Kidney (tissue), 14 donors: ENCODE results near the gene NOP9. TPM values are rescaled to one million over a fixed set of nuclear protein-coding genes. Genes with fewer than 3 reads are reported as not detected.

Experiments used
- DNase-seq, 5 donors: peaks; one replicate each; pipeline ENCODE4 v3.0.0-alpha.2; 2013 to 2020
- FAIRE-seq: peaks from 2 replicates; lab custom pipeline; 2012; peaks lifted over from hg19 to GRCh38; lab: Jason Lieb, UNC
- H3K27ac ChIP-seq, 2 donors: one replicate each; pipeline ENCODE4 v1.7.0; 2013; ENCODE audit warnings: low read depth in 2 of 2, low read length in 2 of 2, inconsistent platforms in 1 of 2
- H3K27me3 ChIP-seq: one replicate; pipeline ENCODE4 v1.7.1; 2013; ENCODE audit warnings: low read length, inconsistent platforms; ENCODE audit not compliant: control insufficient read depth, insufficient read depth
- H3K36me3 ChIP-seq, 3 donors: one replicate each; pipeline versions ENCODE4 v1.7.0 to v1.7.1; 2013; ENCODE audit warnings: low read length in 3 of 3, control low read depth in 1 of 3, inconsistent platforms in 1 of 3; ENCODE audit not compliant: insufficient read depth in 3 of 3, control insufficient read depth in 2 of 3
- H3K4me1 ChIP-seq, 3 donors: one replicate each; pipeline versions ENCODE4 v1.7.0 to v1.7.1; 2013; ENCODE audit warnings: low read length in 3 of 3, inconsistent platforms in 1 of 3, low read depth in 1 of 3; ENCODE audit not compliant: control insufficient read depth in 2 of 3, insufficient read depth in 2 of 3
- H3K4me3 ChIP-seq, 3 donors: one replicate each; pipeline versions ENCODE4 v1.7.0 to v1.8.1; 2013; ENCODE audit warnings: low read length in 3 of 3, control low read depth in 1 of 3, inconsistent platforms in 1 of 3
- H3K9ac ChIP-seq, 3 donors: one replicate each; pipeline versions ENCODE4 v1.7.0 to v1.7.1; 2013; ENCODE audit warnings: low read length in 3 of 3, control low read depth in 1 of 3, inconsistent platforms in 1 of 3
- H3K9me3 ChIP-seq, 3 donors: one replicate each; pipeline versions ENCODE4 v1.7.0 to v1.7.1; 2013; ENCODE audit warnings: low read length in 3 of 3, control low read depth in 1 of 3, inconsistent platforms in 1 of 3; ENCODE audit not compliant: control insufficient read depth in 2 of 3, insufficient read depth in 1 of 3
- intact Hi-C: fragments of 100-400 bp; cut with DNase I; formaldehyde crosslinking; loops from one replicate; pipeline ENCODE4 v1.11.1; 2022
- polyA plus RNA-seq: library from polyadenylated mRNA; stranded (reverse); fragments of 350-450 nt; fragmentation: Illumina TruSeq; extraction: RNeasy Lipid Tissue Mini Kit (QIAGEN cat#74804); gene quantifications from one replicate; pipeline ENCODE4 v1.2.3, GENCODE V29; 2014; ENCODE audit warnings: low read depth, low replicate concordance; ENCODE audit not compliant: insufficient read depth
- total RNA-seq: library from RNA; stranded (reverse); fragmentation: NEBNext Ultra II Directional; extraction: Animal tissue kit (Norgen Biotek cat#: 25700); gene quantifications from one replicate; pipeline ENCODE4 v1.2.1, GENCODE V29; 2021
- TF ChIP-seq, protein P1 (sequence below): IDR thresholded peaks from 3 replicates; pipeline ENCODE4 v1.5.1; 2012; ENCODE audit warnings: mild to moderate bottlenecking, moderate library complexity, borderline replicate concordance; ENCODE audit not compliant: insufficient read depth; ENCODE audit errors: extremely low read depth
- donor health status: control.
- donor health status: control.
- donor health status: control.
- donor health status: control.
- donor health status: control.
- donor health status: DM: yes; HTN: yes; CAD: no.
- donor health status: Normal renal cell carcinoma (clear cell type).

NOP9 gene
- total and polyA plus RNA-seq, 2 donors from 2014 or later = 8.6 to 25.7 TPM

DNA sequence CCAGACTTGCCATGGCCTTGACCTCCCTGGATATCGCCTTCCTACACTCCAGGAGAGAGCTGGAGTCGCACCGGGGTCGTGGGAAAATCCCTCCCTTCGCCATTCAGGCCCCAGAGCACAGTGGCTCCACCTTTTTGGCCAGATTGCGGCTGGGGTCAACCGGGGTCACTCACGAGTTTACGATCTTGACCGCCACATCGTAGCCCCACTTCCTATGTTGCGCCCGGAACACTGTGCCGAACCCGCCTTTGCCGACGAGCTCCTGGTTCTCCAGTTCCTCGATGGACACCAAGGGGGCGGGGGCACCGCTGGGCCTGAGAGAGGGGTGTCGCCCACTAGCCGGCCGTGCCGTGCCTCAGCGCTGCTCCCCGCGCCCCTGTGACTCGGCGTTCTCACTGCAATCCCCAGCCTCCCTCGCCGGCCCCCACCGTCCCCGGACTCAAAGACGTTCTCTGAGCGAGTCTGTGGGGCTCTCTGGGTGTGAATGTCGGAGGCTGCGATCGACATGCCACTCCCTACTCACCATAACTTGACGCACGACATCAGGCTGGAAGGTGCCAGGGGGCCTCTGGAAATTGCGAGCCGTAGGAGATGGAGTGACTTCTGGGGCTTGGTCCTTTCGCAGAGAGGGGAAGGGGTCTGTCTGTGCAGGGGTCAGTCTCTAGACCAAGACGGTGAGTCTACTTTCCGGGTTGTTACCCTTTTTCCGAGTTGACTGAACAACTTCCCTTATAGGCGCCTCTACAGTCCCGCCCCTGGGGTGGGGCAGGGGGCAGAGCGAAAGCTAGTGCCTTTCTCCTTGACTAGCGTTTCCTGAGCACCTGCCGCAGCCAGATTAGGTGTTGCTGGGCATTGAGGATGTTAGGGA is 39.9 kb downstream of the NOP9 start, which contains the start of gene RIPK3:
Gene RIPK3 (minus strand): TSS at position 708 of the 868 bp plus-strand sequence. CDS start 165 bp downstream, at position 543.
- FAIRE-seq (no peak), DNase-seq (peak in 3 of 5 donors; percentile 51 to 84 (median 63))
- Histone ChIP-seq H3K9ac (peak within 1 kb of the TSS in 2 of 3 donors; percentile 38 to 65), H3K4me1 (peaks cover 0 to 9% (median 0%) of the 10 kb centered on the region in 3 donors), H3K36me3 (no peaks in the 10 kb centered on the region), H3K27me3 (no peaks in the 10 kb centered on the region), H3K27ac (no peak within 1 kb of the TSS), H3K9me3 (no peaks in the 10 kb centered on the region), H3K4me3 (peak within 1 kb of the TSS; percentile 50 to 68 (median 65))
- intact Hi-C loops = loop anchor here (5.0 kb wide), 1 partner anchor 98 kb away; no protein-coding TSS in a partner anchor
- TF ChIP-seq, protein P1, sequence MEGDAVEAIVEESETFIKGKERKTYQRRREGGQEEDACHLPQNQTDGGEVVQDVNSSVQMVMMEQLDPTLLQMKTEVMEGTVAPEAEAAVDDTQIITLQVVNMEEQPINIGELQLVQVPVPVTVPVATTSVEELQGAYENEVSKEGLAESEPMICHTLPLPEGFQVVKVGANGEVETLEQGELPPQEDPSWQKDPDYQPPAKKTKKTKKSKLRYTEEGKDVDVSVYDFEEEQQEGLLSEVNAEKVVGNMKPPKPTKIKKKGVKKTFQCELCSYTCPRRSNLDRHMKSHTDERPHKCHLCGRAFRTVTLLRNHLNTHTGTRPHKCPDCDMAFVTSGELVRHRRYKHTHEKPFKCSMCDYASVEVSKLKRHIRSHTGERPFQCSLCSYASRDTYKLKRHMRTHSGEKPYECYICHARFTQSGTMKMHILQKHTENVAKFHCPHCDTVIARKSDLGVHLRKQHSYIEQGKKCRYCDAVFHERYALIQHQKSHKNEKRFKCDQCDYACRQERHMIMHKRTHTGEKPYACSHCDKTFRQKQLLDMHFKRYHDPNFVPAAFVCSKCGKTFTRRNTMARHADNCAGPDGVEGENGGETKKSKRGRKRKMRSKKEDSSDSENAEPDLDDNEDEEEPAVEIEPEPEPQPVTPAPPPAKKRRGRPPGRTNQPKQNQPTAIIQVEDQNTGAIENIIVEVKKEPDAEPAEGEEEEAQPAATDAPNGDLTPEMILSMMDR = no peak

DNA sequence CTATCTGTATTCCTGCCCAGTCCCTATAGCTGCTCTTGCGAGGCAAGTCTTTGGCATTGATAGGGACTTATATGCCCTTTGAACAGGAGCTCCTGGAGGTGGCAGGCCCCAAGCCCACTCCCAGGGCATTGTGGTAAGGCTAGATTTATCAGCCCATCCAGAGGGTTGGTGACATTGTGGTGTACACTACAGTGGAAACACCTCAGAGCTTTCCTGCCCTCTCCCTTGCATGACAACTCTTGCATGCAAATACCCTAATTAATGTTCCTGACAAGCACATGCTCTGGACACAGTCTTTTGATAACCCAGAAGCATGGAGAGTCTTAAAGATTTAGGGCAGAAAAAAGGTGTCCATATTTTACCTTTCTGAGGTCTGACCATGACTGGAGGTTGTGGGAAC is 41.0 kb downstream of the NOP9 start:
- DNase-seq = no peak
- TF ChIP-seq, protein P1 = no peak
- Histone ChIP-seq H3K4me1 (peaks cover 0 to 9% (median 0%) of the 10 kb centered on the region in 3 donors), H3K27me3 (no peaks in the 10 kb centered on the region), H3K9me3 (no peaks in the 10 kb centered on the region), H3K4me3 (no peak overlapping the region), H3K27ac (no peak overlapping the region), H3K36me3 (no peaks in the 10 kb centered on the region), H3K9ac (no peak overlapping the region)
- no peak for FAIRE-seq
- intact Hi-C loops = no loop called here

DNA sequence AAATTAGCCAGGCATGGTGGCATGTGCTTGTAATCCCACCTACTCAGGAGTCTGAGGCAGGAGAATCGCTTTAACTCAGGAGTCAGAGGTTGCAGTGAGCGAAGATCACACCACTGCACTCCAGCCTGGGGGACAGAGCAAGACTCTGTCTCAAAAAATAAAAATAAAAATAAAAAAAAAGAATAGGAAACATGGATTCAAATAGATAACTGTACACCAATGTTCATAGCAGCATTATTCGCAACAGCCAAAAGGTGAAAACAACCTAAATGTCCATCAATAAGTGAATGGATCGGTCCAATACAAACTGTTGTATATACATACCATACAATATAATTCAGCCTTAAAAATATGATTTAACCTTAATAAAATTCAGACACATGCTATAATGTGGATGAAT is 43.2 kb downstream of the NOP9 start:
- Histone ChIP-seq H3K4me1 (peaks cover 0 to 9% (median 0%) of the 10 kb centered on the region in 3 donors), H3K9ac (no peak overlapping the region), H3K4me3 (no peak overlapping the region), H3K27ac (no peak overlapping the region), H3K27me3 (no peaks in the 10 kb centered on the region), H3K9me3 (no peaks in the 10 kb centered on the region), H3K36me3 (no peaks in the 10 kb centered on the region)
- intact Hi-C loops = no loop called here
- FAIRE-seq = no peak
- TF ChIP-seq, protein P1 = no peak
- no peak for DNase-seq
